ENCODE data around the gene CSNK2A1. TPM values are rescaled to one million over a fixed set of nuclear protein-coding genes. Genes with fewer than 3 reads are reported as not detected.

CSNK2A1 gene
- total RNA-seq, 1 donor from 2014 or later, result 132 TPM

DNA sequence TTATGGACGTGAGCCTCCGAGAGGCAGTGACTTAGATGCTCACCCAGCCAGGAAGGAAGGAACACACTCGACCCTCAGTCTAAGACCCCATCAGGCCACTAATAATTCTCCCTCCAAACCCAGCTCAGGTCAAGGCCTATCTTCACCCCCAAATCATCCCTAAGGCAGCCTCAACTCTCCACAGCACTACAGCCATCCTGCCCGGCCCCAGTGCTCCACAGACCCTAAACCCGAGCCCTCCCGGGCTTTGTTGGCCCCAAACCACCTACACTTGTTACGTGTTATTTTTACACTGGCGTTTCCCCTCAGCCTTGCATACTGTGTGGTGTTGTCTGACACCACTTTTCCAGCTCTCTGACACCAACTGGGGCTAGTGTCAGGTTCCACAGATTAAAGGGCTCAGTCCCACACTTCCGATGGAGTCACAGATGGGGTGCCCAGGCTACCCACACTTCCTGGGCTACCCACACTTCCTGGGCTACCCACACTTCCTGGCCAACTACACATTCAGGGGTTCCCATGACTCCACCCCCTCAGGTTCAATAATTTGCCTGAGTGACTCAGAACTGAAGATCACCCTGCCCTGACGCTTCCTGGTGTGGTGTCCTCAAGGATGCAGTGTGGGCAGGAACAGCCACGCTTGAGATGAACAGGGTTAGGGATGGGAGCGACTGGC lies 110.2 kb downstream of the CSNK2A1 start:
- no peak for DNase-seq (ENCODE audit: extremely low read depth, low read depth, low spot score)

DNA sequence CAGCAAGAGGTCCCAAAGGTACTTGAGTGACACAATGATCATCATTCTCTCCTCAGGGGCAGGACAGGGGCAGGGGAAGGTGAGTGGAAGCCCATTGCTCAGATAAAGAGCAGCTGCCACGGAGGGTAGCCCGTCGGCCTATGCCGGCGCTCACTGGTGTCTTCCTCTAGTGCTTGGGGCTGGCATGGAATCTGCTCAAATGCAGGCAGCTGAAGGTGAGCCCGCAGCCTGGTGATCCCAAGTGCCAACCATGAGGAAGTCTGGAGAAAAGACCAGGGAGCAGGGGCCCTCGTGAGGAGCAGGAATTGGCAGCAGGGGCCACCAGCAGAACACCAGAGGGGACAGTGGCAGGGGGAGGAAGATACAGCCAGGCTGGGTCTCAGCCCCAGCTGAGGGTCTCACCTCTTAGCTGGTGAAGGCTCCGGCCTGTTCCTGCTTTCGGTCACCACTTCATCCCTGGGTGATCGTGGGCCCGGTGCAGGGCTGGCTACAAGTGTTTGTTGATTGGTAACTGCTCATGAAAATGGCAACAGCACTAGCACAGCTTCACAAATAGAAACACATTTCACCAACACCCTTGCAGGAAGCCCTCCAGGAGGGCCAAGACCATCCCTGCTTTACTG lies 110.8 kb downstream of the CSNK2A1 start:
- DNase-seq (ENCODE audit: extremely low read depth, low read depth, low spot score), result no peak

DNA sequence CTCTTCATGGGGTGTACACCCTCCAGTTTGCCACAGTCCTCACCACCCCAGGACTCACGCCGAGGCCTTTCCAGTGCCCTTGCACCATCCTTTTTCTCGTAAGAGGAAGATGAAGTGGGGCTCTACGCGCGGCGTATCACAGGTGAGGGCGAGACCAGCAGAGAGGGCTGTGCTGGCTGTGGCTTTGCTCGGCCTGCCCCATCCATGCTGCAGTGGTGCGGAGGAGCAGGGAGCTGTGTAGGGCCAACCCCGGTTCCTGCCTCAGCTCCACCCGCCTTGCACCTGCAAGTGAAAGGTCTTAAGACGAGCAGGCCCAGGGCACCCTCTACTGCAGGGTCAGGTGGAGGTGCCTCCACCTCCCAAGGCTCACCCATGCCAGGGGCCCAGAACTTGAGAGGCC lies 111.4 kb downstream of the CSNK2A1 start:
- DNase-seq (ENCODE audit: extremely low read depth, low read depth, low spot score), result no peak

DNA sequence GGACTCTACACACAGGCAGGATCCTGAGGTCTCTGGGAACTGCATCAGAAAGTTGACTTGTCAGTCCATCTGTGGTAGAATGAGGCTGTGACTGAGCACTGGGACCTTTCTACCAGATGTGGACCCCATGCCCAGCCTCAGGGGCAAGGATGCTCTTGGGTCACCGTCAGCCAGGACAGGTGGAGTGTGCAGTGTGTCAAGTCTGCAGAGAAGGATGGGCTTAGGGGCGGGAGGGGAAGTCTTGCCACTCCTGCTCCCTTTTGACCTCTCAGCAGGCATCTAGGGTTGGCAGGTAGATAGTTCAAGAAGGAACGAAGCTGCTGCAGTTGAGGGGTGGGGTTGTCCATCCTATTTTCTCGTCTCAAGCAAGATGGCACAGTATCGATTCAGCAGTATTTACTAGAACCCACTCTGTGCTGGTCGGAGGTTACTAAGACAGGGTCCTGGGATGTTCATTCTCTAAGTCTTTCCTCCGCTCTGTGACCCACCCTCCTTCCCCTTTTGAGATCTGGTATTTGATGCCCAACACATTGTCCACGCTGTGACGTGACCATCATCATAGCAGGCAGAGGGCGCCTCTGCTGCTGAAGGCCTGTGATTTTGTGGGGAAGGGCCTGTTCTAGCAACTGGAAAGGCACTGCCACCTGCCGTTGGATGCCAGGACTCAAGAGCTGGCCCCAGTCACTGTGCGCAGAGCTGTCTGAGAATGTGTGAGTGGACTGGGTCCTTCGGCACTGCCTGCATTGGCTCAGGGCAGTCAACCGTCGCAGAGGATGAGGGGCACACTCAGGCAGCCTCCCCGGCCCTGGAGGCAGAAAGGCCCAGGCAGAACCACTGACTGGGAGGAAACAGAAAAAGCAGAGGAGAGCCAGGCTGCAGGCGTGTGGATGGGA lies 112.3 kb downstream of the CSNK2A1 start:
- no peak for DNase-seq (ENCODE audit: extremely low read depth, low read depth, low spot score)

DNA sequence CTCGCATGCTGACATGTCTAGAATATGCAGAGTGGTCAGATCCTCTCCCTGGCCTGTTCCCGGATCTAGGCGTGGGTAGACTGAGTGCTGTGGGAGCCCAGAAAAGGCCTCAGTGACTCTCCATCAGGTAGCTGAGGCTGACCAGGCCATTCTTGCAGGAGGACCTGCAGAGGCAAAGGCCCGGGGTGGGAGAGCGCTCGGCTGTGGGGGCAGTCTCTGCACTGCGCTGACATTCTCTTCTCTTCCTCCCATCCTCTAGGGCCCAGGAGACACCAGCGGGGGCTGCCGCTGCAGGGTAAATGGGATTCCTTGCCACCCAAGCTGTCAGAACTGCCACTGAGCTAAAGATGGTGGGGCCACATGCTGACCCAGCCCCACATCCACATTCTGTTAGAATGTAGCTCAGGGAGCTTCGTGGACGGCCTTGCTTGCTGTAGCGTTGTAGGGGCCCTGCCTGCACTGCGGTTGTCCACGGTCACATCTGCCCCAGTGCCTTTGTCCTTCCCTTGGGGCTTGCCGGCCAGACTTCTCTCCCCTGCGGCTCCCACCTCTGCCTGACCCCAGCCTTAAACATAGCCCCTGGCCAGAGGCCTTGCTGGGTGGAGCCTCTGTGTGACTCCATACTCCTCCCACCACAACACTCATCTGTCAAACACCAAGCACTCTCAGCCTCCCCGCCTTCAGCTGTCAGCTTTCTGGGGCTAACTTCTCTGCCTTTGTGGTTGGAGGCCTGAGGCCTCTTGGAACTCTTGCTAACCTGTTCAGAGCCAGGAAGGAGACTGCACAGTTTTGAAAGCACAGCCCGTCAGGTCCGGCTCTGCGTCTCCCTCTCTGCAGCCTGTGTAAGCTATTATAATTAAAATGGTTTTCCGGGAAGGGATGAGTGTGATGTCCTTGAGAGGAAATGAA lies 113.2 kb downstream of the CSNK2A1 start:
- DNase-seq (ENCODE audit: extremely low read depth, low read depth, low spot score), result no peak

DNA sequence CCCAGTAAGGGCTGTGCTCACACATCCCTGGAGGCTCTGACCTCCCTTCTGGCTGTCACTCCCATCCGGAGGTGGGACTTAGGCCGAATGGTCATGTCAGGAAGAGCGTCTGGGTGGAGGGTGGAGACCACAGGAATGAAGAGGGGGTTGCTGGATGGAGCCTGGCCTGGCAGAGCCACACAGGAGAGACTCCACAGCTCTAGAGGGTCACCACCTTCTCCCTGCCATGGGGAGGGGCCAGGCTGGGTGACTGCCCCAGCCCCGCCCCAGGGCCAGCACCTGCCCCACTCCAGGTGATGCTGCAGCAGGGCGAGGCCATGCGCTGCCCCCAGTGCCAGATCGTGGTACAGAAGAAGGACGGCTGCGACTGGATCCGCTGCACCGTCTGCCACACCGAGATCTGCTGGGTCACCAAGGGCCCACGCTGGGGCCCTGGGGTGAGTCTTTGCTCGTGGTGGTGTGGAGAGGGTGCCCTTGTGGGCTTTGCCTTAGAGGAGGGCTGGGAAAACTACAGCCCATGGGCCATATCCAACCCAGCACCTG lies 114.9 kb downstream of the CSNK2A1 start:
- DNase-seq (ENCODE audit: extremely low read depth, low read depth, low spot score), result no peak

DNA sequence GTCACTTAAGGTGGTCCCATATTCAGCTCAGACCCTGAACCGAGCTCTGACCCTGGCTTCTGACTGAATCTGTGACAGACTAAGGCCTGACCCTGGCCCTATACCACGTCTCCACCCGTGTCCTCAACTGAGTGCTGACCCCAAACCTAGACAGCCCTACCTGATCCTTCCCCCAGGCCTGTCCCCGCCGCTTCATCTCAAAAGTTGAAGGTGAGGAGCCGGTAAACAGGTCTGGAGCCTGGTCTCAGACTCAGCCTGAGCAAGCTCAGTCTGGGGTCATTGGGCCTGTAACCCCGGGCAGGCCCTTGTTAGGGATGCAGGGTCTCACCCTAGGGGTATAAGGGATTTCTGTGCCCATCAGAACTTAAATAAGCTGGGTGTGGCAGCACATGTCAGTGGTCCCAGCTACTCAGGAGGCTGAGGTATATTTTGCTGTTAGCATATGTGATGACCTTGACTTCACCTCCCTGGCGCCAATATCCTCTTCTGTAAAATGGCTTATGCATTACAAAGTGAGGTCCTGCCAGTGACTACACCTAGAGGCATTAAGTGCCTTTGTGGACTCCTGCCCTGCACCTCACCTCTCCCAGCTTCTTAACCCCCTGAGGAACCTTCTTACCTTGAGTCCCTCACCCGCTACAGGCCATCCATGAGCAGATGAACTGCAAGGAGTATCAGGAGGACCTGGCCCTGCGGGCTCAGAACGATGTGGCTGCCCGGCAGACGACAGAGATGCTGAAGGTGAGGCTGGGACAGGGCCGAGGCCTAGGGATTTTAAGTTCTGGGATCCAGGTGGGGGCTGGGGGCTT lies 115.5 kb downstream of the CSNK2A1 start:
- no peak for DNase-seq (ENCODE audit: extremely low read depth, low read depth, low spot score)

GRCh38 chr20:427401-427800 lies 116.2 kb downstream of the CSNK2A1 start:
- DNase-seq (ENCODE audit: extremely low read depth, low read depth, low spot score), result no peak

DNA sequence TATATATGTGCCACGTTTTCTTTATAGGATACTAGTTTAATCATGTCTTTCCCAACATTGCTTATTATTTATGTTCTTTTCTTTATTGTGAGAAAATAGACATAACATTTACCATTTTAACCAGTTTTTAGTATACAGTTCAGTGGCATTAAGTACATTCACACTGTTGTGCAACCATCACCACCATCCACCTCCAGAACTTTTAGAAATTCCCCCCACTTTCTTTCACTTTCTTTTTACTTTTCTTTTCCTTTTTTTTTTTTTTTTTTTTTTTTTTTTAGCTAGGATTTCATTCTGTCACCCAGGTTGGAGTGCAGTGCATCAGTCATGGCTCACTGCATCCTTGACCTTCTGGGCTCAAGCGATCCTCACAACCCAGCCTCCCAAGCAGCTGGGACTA lies 117.0 kb downstream of the CSNK2A1 start:
- no peak for DNase-seq (ENCODE audit: extremely low read depth, low read depth, low spot score)

Other genes starting within 250 kb of the CSNK2A1 start
- 19.4 and 19.5 TPM in 2 replicates for gene ZCCHC3, start 246.2 kb downstream of the CSNK2A1 start, total RNA-seq
- 18.7 and 19.0 TPM in 2 replicates for gene SOX12, start 218.2 kb downstream of the CSNK2A1 start, total RNA-seq
- 36.7 and 50.8 TPM in 2 replicates for gene NRSN2, start 196.7 kb downstream of the CSNK2A1 start, total RNA-seq
- 42.8 and 48.1 TPM in 2 replicates for gene TRIB3, start 163.0 kb downstream of the CSNK2A1 start, total RNA-seq
- gene RBCK1, start 135.5 kb downstream of the CSNK2A1 start, total RNA-seq, result 118 and 144 TPM in 2 replicates
- gene TBC1D20, start 81.3 kb downstream of the CSNK2A1 start, total RNA-seq, result 27.8 and 40.8 TPM in 2 replicates
- 13.0 and 20.4 TPM in 2 replicates for gene TCF15, start 66.5 kb upstream of the CSNK2A1 start, total RNA-seq
- 49.6 and 73.4 TPM in 2 replicates for gene SRXN1, start 109.4 kb upstream of the CSNK2A1 start, total RNA-seq
- gene SCRT2, start 132.0 kb upstream of the CSNK2A1 start, total RNA-seq, result not detected in 2 replicates
- not detected in 2 replicates for gene SLC52A3, start 224.7 kb upstream of the CSNK2A1 start, total RNA-seq